CMK (cell line): ENCODE results near the gene YWHAG.
"Not testable (repeated sequence)": the region's sequence is repeated elsewhere in the genome, so short reads cannot be mapped to it uniquely, and the experiment has no call there.

Experiments used
- DNase-seq: peaks from one replicate; pipeline ENCODE4 v3.0.0-alpha.2; 2010; ENCODE audit warnings: low read depth

Gene YWHAG

GRCh38 chr7:76346778-76347177 lies 12.0 kb downstream of the YWHAG start:
- DNase-seq = no peak

DNA sequence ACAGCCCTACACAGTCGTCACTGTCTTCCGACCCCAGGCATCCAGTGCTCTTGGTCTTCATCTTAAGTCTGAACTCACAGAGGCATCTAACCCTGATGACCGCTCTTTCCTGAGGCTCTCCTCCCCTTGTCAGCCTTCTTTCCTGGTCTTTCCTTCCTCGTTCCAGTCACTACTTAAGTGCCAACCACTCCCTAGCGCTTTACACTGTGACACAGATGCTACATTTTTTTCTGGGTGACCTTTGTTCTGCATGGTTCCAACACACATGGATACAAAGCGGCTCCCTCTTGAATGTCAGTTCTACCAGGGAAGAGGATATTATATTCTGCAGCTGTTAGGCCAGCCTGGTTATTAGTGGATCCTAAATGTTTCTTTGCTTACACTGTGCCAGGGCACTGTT lies 12.7 kb downstream of the YWHAG start:
- DNase-seq = no peak

GRCh38 chr7:76343931-76344321 lies 14.9 kb downstream of the YWHAG start:
- DNase-seq = no peak

- DNase-seq = no peak
Measured at GRCh38 chr7:76343294-76343930, 15.4 kb downstream of the YWHAG start.

DNA sequence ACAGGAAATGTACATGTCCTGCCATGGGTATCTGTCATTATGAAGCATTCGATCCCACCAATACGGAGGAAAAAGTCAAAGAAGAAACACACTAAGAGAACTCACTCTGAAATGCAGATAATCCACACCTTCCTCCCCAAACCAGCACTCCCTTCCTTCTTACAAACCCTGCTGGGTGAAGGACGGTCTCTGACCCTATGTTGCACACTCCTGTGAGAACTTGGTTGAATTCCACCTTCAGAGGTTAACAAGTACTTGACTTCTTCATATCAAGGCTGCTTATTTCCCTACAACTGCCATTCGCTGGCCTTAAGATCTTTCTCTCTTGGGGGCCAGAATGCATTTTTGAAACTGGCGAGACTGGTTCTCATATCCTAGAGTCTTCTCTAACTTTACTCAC lies 16.6 kb downstream of the YWHAG start:
- DNase-seq = no peak

DNA sequence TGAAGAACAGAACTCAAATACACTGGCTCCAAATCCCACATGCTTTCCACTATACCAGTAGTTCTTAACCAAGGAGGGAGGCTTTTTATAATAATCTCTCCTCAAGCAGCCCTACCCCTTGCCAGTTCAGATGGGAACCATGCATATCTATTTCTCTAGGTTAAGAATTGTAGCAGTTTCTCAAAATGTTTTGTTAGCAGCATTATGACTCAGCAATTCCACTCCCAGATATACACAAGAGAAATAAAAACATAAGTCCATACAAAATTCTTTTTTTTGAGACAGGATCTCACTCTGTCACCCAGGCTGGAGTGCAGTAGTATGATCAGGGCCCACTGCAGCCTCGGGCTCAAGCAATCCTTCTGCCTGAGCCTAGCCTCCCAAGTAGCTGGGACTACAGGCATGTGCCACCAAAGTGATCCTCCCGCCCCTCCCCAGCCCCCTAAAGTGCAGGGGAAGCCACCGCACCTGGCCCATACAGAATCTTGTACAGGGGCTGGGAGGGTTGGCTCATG lies 18.1 kb downstream of the YWHAG start:
- DNase-seq = no peak

DNA sequence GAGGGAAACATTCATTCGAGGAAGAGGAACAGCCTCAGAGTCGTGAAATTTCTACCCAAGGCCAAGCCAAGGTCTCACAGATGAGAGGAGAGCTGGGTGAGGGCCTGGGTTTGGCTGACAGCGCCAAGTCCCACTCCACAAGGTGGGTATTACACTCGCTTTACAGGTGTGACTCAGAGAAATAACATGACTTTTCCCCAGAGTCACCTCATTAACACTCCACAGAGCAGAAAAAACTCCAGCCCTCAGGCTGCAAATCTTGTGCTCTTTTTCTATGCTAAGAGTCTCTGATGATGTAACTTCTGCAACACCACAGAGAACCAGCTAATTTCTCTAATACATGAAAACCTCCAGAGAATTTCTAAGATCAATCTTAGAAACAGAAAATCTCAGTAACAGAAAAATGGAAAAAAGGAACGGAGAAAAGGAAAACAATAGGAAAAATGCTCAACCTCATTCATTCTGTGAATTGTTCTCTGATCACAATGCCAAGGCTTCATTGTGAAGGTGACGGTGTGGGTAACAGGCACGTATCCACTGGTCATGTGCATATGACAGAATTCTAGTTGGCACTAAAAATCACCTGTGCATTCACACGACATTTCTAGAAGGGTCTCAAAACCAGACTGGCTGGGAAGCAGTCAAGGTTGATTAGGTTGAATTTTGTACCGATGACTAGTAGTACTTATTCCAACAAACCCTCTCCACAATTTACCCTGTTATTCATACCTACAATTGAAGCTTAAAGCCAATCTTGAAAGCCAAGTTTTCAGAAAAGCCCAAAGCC lies 20.3 kb downstream of the YWHAG start:
- DNase-seq = no peak

DNA sequence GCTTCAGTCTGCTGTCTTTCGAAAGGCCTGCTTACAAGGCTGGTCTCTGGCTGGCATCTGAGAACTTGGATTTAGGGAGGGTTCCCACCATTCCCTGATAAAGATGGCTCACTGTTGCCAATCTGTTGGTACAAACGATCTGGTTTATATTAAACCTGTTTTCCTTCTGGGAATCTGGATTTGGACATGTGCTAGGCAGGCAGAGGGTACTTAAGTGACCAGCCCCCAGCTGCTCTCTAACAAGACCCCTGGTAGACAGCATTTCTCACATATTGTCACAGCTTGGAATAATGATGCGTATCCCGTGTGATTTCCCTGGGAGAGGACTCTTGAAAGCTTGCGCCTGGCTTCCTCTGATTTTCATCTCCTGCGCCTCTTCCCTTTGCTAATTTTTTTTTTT lies 21.6 kb downstream of the YWHAG start:
- no peak for DNase-seq

DNA sequence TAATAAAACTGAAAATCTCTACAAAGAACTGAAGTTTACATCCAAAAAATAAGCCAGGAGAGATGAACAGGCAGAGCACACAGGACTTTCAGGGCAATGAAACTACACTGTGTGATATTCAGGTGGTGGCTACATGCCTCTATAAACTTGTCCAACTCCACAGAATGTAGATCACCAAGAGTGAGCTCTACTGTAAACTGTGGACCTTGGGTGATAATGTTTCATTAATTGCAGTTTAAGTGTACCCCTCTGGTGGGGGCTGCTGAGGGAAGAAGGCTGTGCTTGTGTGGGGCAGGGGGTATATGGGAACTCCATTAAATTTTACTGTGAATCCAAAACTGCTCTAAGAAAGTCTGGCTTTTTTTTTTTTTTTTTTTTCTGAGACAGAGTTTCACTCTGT lies 22.7 kb downstream of the YWHAG start:
- no peak for DNase-seq

DNA sequence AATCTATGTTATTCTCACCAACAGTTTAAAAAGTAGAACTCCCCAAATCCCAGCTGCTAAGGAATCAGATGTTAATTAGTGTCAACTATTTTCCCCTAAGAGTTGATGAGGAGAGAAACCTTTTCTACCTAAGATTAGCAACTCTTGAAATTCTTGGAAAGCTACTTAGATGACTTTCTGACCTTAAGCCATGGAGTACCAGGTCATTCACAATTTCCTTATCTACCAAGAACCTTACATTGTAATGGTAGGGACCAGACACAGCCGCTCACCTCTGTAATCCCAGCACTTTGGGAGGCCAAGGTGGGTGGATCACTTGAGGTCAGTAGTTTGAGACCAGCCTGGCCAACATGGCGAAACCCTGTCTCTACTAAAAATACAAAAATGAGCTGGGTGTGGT lies 23.4 kb downstream of the YWHAG start:
- DNase-seq = not testable (repeated sequence)

DNA sequence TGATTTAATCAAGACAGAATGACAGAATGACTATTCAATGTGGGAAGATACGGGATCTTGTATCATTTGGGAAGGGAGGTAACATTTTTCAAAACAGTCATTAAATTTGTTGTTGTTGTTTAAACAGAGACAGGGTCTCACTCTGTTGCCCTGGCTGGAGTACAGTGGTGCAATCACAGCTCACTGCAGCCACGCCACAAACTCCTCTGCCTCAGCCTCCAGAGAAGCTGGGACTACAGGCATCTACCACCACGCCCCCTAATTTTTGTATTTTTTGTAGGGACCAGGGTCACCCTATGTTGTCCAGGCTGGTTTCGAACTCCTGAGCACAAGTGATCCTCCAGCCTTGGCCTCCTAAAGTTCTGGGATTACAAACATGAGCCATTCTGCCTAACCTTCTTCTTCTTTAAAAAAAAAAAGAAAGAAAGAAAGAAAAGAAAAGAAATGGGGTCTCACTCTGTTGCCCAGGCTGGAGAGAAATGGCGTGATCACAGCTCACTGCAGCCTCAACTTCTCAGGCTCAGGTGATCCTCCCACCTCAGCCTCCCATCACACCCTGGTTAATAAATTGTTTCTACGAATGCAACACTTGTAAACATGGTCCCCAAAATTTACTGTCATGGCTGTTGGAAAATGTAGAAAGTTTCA lies 24.3 kb downstream of the YWHAG start:
- no peak for DNase-seq

- DNase-seq = no peak
Measured at GRCh38 chr7:76333511-76334101, 25.2 kb downstream of the YWHAG start.

DNA sequence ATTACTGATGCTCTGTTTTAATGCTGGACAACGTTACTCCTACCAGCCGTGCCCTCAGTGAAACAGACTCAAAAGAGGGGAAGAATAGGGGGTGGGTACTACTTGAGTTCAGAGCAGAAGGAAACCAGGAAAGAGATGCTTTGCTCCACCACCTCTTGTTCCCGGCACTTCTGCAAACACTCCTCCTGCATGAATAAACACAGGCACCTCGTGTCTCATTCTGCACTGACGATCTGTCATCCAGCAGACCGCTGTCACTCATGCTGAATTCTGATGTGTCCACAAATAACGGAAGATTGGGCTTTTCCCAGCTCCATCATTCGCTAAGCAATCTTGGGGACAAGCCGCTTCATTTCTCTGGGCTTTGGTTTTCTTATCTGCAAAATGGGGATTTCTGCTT lies 26.7 kb downstream of the YWHAG start:
- DNase-seq = no peak

DNA sequence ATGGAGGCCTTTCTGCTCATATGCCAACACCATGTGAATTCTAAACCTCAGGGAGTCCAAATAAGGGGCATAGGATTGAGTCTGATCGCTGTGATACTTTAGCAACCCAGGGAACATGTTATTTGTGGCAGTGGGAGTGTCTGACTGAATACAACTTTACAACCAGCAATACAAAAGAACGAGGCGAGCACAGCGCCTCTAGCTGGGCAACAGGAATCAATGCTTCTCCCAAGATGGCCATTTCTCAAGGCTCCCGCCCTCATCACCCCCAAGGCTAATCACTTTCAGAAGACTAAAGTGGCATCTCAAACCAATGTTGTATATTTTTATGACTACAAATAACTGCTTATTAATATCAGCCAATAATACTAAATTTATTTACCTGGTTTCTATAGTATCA lies 28.1 kb downstream of the YWHAG start:
- DNase-seq = no peak

- no peak for DNase-seq
Measured at GRCh38 chr7:76330261-76330660, 28.5 kb downstream of the YWHAG start.

DNA sequence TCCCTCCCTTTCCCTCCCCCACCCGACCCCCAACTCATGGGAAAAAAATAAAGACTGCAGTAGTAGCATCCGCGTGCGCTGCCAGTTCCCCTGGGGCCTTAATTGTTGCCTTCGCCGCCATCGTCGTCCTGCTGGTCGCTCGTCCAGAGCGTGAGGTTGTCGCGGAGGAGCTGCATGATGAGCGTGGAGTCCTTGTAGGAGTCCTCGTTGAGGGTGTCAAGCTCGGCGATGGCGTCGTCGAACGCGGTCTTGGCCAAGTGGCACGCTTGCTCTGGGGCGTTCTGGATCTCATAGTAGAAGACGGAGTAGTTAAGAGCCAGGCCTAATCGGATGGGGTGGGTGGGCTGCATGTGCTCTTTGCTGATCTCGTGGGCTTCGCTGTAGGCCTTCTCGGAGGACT lies 29.3 kb downstream of the YWHAG start:
- no peak for DNase-seq

GRCh38 chr7:76328389-76328788 lies 30.4 kb downstream of the YWHAG start:
- DNase-seq = no peak

DNA sequence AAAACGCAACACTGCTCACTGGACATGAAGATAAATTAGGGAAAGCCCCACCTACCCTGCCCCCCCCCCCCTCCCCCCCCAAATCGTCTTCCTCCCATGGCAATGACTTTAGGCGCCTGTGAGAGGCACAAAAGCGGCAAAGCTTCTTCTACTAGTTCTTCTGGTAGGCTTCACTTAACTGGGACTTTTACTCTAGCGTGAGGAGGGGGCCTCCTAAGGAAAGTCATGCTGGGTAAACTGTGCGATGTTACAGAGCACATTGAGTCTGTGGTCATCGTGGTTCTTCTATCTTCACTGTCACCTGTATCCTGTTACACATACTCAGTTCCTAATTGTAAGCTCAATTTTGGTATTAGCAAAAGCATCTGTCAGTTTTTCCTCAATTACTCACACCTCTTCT lies 31.2 kb downstream of the YWHAG start:
- peak; percentile 95 for DNase-seq

DNA sequence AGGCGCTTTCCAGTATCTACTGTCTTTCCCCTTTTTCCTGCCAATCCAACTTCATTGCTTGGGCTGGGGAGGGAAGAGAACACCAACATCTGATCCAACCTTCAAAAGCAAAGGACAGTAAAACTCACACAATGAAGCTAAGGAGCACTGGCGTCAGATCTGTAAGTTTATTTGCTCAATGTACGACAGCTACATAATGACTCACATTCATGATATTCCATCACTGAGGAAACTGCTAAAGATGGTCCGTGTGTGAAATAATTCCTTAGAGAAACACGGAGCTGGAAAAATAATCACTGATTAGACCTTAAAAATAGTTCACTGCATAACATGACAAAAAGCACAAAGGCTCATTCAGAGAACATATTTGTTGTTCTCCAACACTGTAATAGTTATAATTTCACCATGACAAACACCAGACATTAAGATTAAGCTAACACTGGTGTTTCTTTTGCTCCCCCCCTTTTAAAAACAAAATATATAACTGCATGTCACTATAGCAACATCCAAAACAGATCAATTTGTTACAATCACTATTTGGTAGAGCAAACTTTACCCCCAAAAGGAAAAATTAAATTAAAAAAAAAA lies 32.1 kb downstream of the YWHAG start:
- no peak for DNase-seq

- DNase-seq = no peak
Measured at GRCh38 chr7:76325811-76326210, 33.0 kb downstream of the YWHAG start.

- DNase-seq = no peak
Measured at GRCh38 chr7:76325092-76325491, 33.7 kb downstream of the YWHAG start.
